GM12878 (cell line): Measurements from ENCODE around the gene LRP1B. TPM values are rescaled to one million over a fixed set of nuclear protein-coding genes. Genes with fewer than 3 reads are reported as not detected.

ENCODE experiments used
- ATAC-seq: fragments of 200-7000 bp; cut with Tn5 transposase; 3 replicates; pipeline ENCODE4 v1.9.1; 2020; ENCODE audit warnings: mild to moderate bottlenecking, moderate library complexity
- BruUV-seq: library from RNA; stranded (reverse); fragments of 400-500 nt; replicated peaks from 2 replicates; lab custom pipeline; 2021; lab: Mats Ljungman, UMichigan
- CTCF ChIA-PET: fragments of 300-600 bp; sonication (Branson Sonifier 250); formaldehyde crosslinking; extraction: SDS; loops from one replicate; lab custom pipeline; 2021; ENCODE audit warnings: inconsistent platforms; lab: Yijun Ruan, JAX
- POLR2A ChIA-PET: fragments of 350-600 bp; formaldehyde crosslinking; extraction: SDS; loops from one replicate; lab custom pipeline; 2021; ENCODE audit warnings: inconsistent platforms; lab: Charles Lee
- RAD21 ChIA-PET: fragments of 300-600 bp; sonication (Branson Sonifier 250); formaldehyde crosslinking; loops from one replicate; lab custom pipeline; 2023; ENCODE audit warnings: antibody characterized with exemption; ENCODE audit not compliant: unreplicated experiment; lab: Charles Lee
- SMC1A ChIA-PET: fragments of 300-600 bp; sonication (Branson Sonifier 250); formaldehyde crosslinking; loops from one replicate; lab custom pipeline; 2023; ENCODE audit not compliant: unreplicated experiment, uncharacterized antibody; lab: Charles Lee
- DNase-seq: peaks from one replicate; pipeline ENCODE4 v3.0.0-alpha.2; 2011; ENCODE audit warnings: low read depth, low spot score
- FAIRE-seq: peaks from 3 replicates; lab custom pipeline; 2011; peaks lifted over from hg19 to GRCh38; lab: Jason Lieb, UNC
- H2AFZ ChIP-seq: 2 replicates; pipeline ENCODE4 v1.6.0; 2011; ENCODE audit warnings: low read depth, low read length, control low read depth; ENCODE audit not compliant: control insufficient read depth
- H3K27ac ChIP-seq: 2 replicates; pipeline ENCODE4 v1.5.1; 2011; ENCODE audit warnings: control low read depth; ENCODE audit not compliant: control insufficient read depth, insufficient read depth
- H3K27me3 ChIP-seq, 2 experiments: replicated peaks in 1 of 2; 2 replicates each; pipeline versions ENCODE4 v1.6.0 to v1.6.1; 2011; ENCODE audit warnings: low read length in 1 of 2; ENCODE audit not compliant: control insufficient read depth in 2 of 2, insufficient read depth in 2 of 2
- H3K36me3 ChIP-seq, 2 experiments: 2 replicates each; pipeline ENCODE4 v1.5.1; 2011; ENCODE audit warnings: low read length in 1 of 2; ENCODE audit not compliant: control insufficient read depth in 2 of 2, insufficient read depth in 2 of 2
- H3K4me1 ChIP-seq: 2 replicates; pipeline ENCODE4 v1.6.1; 2011; ENCODE audit warnings: mild to moderate bottlenecking, low read length, moderate library complexity, mixed read lengths; ENCODE audit not compliant: control insufficient read depth, insufficient read depth
- H3K4me2 ChIP-seq: 2 replicates; pipeline ENCODE4 v1.6.0; 2011; ENCODE audit warnings: control low read depth; ENCODE audit not compliant: control insufficient read depth, insufficient read depth
- H3K4me3 ChIP-seq: fragments of 200-600 bp; sonication (generic); 2 replicates; pipeline ENCODE4 v1.5.1; 2016
- H3K79me2 ChIP-seq: 2 replicates; pipeline ENCODE4 v1.6.0; 2011; ENCODE audit warnings: low read length; ENCODE audit not compliant: control insufficient read depth, insufficient read depth
- H3K9ac ChIP-seq: 2 replicates; pipeline ENCODE4 v1.8.0; 2011; ENCODE audit warnings: low read length, control low read depth, mixed read lengths; ENCODE audit not compliant: control insufficient read depth, insufficient read depth
- H3K9me3 ChIP-seq: replicated peaks from 3 replicates; pipeline ENCODE4 v1.5.1; 2011; ENCODE audit warnings: mild to moderate bottlenecking, low read length; ENCODE audit not compliant: control insufficient read depth, insufficient read depth
- H4K20me1 ChIP-seq: 2 replicates; pipeline ENCODE4 v1.6.0; 2011; ENCODE audit not compliant: control insufficient read depth, insufficient read depth
- CBFB ChIP-seq: IDR thresholded peaks from 2 replicates; pipeline ENCODE4 v1.6.1; 2016; ENCODE audit warnings: antibody characterized with exemption, low read depth
- EP300 ChIP-seq, 2 experiments: fragments of 150-350 bp in 1 of 2; IDR thresholded peaks; 2 replicates each; pipeline ENCODE4 v1.6.1; 2011 to 2012; ENCODE audit warnings: low read depth in 2 of 2, low read length in 2 of 2, borderline replicate concordance in 1 of 2, improper control_type of control experiment in 1 of 2, inconsistent platforms in 1 of 2; ENCODE audit not compliant: control insufficient read depth in 1 of 2
- HDAC2 ChIP-seq: fragments of 200-600 bp; sonication (generic); IDR thresholded peaks from 2 replicates; pipeline ENCODE4 v1.6.1; 2017
- HDGF ChIP-seq: fragments of 450-650 bp; IDR thresholded peaks from 2 replicates; pipeline ENCODE4 v1.6.1; 2016; ENCODE audit warnings: antibody characterized with exemption
- MTA3 ChIP-seq: IDR thresholded peaks from 2 replicates; pipeline ENCODE4 v1.6.1; 2012; ENCODE audit warnings: low read length, inconsistent platforms, borderline replicate concordance
- MXI1 ChIP-seq: fragments of 150-350 bp; IDR thresholded peaks from 2 replicates; pipeline ENCODE4 v1.6.1; 2011; ENCODE audit warnings: low read depth, mild to moderate bottlenecking, inconsistent platforms, low read length, improper control_type of control experiment
- RAD21 ChIP-seq: IDR thresholded peaks from 2 replicates; pipeline ENCODE4 v1.6.1; 2011; ENCODE audit warnings: mild to moderate bottlenecking, low read depth, low read length, moderate library complexity; ENCODE audit not compliant: insufficient read depth
- WGBS: methylation state at CpG from one replicate; pipeline ENCODE4 v1.1.6; 2016; ENCODE audit warnings: low lambda C conversion rate; ENCODE audit not compliant: insufficient replicate concordance, insufficient coverage; ENCODE audit errors: missing lambda C conversion rate; 5-methylcytosine and 5-hydroxymethylcytosine counted together
- in situ Hi-C: fragments of 300-500 bp; cut with MboI; formaldehyde crosslinking; loops from 9 replicates; pipeline ENCODE4 v1.14.3; 2018; ENCODE audit warnings: mixed read lengths
- intact Hi-C: fragments of 100-400 bp; cut with micrococcal nuclease; formaldehyde crosslinking; loops from one replicate; pipeline ENCODE4 v1.14.2; 2022; ENCODE audit not compliant: unreplicated experiment
- polyA plus RNA-seq, 11 experiments: library from polyadenylated mRNA; depleted of rRNA in 4 of 11; unstranded in 6 of 11; stranded (reverse) in 5 of 11; fragments of >200 nt; fragmentation: Nextera tagmentation in 4 of 11; fragmentation: Illumina TruSeq in 1 of 11; extraction: Ambion mirVana in 4 of 11; extraction: Trizol in 1 of 11; gene quantifications; 1 replicate in 1 of 11; 2 replicates in 10 of 11; pipeline versions ENCODE4 v1.2.1 to v1.2.3, GENCODE V29; 2011 to 2016; ENCODE audit warnings: inconsistent platforms in 2 of 11, missing spikeins in 2 of 11, low read depth in 1 of 11
- total RNA-seq, 4 experiments: library from RNA; depleted of rRNA in 3 of 4; stranded (reverse); fragments of >200 nt in 3 of 4; fragmentation: Illumina TruSeq in 1 of 4; extraction: Trizol in 1 of 4; gene quantifications; 2 replicates each; pipeline versions ENCODE4 v1.2.1 to v1.2.3, GENCODE V29; 2013 to 2021
- TF ChIP-seq, protein P1 (sequence below): IDR thresholded peaks from 2 replicates; pipeline ENCODE4 v1.6.1; 2011; ENCODE audit warnings: low read depth, low read length, improper control_type of control experiment, borderline replicate concordance
- TF ChIP-seq, protein P2 (sequence below): fragments of 450-650 bp; IDR thresholded peaks from 2 replicates; pipeline ENCODE4 v1.6.1; 2017; ENCODE audit warnings: mild to moderate bottlenecking
- TF ChIP-seq, protein P3 (sequence below): fragments of 450-650 bp; formaldehyde crosslinking; IDR thresholded peaks from 2 replicates; pipeline ENCODE4 v1.4.0; 2020; ENCODE audit warnings: mild to moderate bottlenecking, moderate library complexity
- TF ChIP-seq, protein P4 (sequence below), 3 experiments: IDR thresholded peaks in 2 of 3; conservative IDR thresholded peaks in 1 of 3; 2 replicates each; pipeline ENCODE4 v1.5.1; 2011; ENCODE audit warnings: low read depth in 3 of 3, low read length in 3 of 3, mild to moderate bottlenecking in 3 of 3, control low read depth in 2 of 3, moderate library complexity in 2 of 3, inconsistent platforms in 1 of 3, mixed read lengths in 1 of 3; ENCODE audit not compliant: control insufficient read depth in 2 of 3, insufficient read depth in 1 of 3; ENCODE audit errors: extremely low read depth in 1 of 3

LRP1B gene
- total and polyA plus RNA-seq, 10 of the 15 experiments (the other 5 are each of a cell fraction or from before 2014, with no cell fraction given) = under 0.01 to 0.06 (median 0.03) TPM; not detected in 5

DNA sequence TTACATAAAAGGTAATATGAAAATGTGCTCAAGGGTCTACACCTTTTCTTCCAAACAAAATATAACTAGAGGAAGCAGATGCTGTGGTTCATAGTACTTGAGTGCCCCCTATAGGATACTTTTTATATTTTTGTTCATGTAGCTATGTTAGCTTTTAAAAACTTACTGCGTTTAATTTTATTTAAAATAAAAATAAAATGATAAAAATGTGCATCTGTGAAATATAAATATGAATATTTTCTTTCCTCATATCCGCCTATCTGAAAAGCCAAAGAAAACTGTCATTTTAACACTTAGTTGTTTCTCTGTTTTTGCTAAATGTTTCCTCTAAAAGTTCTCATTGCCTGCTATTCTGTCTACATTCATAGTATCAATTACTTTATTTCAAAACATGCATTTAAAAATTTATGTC is 9.6 kb upstream of the LRP1B start:
- RAD21 ChIA-PET = interaction anchor here (0.9 to 1.8 kb wide), 3 partner anchors 30 to 1554 kb away, joined by 3 to 4 read pairs (median 4); no protein-coding TSS in a partner anchor
- H3K27me3 ChIP-seq = no peaks in the 10 kb centered on the region
- FAIRE-seq (no peak), ATAC-seq (peak; percentile 47; the same call in 1 of the 3 replicates), DNase-seq (no peak)
- no peak overlapping the region for H3K4me3 ChIP-seq
- H3K79me2 ChIP-seq = no peaks in the 10 kb centered on the region
- CTCF ChIA-PET = interaction anchor here (0.5 to 2.0 kb wide), 14 partner anchors 10 to 229 kb away, joined by 3 to 10 read pairs (median 4); partner anchors contain the start of gene LRP1B
- H3K36me3 ChIP-seq = no peaks in the 10 kb centered on the region
- SMC1A ChIA-PET = interaction anchor here (0.8 to 1.4 kb wide), 3 partner anchors 13 to 241 kb away, joined by 3 to 5 read pairs (median 3); no protein-coding TSS in a partner anchor
- no TSS peak for BruUV-seq
- H4K20me1 ChIP-seq = no peaks in the 10 kb centered on the region
- H3K4me2 ChIP-seq = no peak overlapping the region
- H3K27ac ChIP-seq = no peak overlapping the region
- H2AFZ ChIP-seq = no peak overlapping the region
- in situ Hi-C loops (no loop called here), intact Hi-C loops (no loop called here)
- WGBS = 28% methylated on average over 2 of the region's 2 CpGs
- no peaks in the 10 kb centered on the region for H3K9me3 ChIP-seq
- no peaks in the 10 kb centered on the region for H3K4me1 ChIP-seq
- H3K9ac ChIP-seq = no peak overlapping the region
- POLR2A ChIA-PET = no interaction called here
- TF ChIP-seq CBFB = no peak
- TF ChIP-seq, protein P1, sequence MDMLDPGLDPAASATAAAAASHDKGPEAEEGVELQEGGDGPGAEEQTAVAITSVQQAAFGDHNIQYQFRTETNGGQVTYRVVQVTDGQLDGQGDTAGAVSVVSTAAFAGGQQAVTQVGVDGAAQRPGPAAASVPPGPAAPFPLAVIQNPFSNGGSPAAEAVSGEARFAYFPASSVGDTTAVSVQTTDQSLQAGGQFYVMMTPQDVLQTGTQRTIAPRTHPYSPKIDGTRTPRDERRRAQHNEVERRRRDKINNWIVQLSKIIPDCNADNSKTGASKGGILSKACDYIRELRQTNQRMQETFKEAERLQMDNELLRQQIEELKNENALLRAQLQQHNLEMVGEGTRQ = no peak
- TF ChIP-seq RAD21 = peak; percentile 65
- no peak for TF ChIP-seq MXI1
- TF ChIP-seq, protein P2, sequence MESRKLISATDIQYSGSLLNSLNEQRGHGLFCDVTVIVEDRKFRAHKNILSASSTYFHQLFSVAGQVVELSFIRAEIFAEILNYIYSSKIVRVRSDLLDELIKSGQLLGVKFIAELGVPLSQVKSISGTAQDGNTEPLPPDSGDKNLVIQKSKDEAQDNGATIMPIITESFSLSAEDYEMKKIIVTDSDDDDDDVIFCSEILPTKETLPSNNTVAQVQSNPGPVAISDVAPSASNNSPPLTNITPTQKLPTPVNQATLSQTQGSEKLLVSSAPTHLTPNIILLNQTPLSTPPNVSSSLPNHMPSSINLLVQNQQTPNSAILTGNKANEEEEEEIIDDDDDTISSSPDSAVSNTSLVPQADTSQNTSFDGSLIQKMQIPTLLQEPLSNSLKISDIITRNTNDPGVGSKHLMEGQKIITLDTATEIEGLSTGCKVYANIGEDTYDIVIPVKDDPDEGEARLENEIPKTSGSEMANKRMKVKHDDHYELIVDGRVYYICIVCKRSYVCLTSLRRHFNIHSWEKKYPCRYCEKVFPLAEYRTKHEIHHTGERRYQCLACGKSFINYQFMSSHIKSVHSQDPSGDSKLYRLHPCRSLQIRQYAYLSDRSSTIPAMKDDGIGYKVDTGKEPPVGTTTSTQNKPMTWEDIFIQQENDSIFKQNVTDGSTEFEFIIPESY = no peak
- TF ChIP-seq HDAC2 = no peak
- TF ChIP-seq, protein P3, sequence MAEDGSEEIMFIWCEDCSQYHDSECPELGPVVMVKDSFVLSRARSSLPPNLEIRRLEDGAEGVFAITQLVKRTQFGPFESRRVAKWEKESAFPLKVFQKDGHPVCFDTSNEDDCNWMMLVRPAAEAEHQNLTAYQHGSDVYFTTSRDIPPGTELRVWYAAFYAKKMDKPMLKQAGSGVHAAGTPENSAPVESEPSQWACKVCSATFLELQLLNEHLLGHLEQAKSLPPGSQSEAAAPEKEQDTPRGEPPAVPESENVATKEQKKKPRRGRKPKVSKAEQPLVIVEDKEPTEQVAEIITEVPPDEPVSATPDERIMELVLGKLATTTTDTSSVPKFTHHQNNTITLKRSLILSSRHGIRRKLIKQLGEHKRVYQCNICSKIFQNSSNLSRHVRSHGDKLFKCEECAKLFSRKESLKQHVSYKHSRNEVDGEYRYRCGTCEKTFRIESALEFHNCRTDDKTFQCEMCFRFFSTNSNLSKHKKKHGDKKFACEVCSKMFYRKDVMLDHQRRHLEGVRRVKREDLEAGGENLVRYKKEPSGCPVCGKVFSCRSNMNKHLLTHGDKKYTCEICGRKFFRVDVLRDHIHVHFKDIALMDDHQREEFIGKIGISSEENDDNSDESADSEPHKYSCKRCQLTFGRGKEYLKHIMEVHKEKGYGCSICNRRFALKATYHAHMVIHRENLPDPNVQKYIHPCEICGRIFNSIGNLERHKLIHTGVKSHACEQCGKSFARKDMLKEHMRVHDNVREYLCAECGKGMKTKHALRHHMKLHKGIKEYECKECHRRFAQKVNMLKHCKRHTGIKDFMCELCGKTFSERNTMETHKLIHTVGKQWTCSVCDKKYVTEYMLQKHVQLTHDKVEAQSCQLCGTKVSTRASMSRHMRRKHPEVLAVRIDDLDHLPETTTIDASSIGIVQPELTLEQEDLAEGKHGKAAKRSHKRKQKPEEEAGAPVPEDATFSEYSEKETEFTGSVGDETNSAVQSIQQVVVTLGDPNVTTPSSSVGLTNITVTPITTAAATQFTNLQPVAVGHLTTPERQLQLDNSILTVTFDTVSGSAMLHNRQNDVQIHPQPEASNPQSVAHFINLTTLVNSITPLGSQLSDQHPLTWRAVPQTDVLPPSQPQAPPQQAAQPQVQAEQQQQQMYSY (CRISPR knock-in tag) = no peak
- TF ChIP-seq EP300 (IDR thresholded peaks at IDR 0.05; ENCODE audit: borderline replicate concordance in 1 of 2, control insufficient read depth in 1 of 2, low read depth in 2 of 2, low read length in 2 of 2) = no peak
- no peak for TF ChIP-seq HDGF
- TF ChIP-seq MTA3 = no peak
- TF ChIP-seq, protein P4, sequence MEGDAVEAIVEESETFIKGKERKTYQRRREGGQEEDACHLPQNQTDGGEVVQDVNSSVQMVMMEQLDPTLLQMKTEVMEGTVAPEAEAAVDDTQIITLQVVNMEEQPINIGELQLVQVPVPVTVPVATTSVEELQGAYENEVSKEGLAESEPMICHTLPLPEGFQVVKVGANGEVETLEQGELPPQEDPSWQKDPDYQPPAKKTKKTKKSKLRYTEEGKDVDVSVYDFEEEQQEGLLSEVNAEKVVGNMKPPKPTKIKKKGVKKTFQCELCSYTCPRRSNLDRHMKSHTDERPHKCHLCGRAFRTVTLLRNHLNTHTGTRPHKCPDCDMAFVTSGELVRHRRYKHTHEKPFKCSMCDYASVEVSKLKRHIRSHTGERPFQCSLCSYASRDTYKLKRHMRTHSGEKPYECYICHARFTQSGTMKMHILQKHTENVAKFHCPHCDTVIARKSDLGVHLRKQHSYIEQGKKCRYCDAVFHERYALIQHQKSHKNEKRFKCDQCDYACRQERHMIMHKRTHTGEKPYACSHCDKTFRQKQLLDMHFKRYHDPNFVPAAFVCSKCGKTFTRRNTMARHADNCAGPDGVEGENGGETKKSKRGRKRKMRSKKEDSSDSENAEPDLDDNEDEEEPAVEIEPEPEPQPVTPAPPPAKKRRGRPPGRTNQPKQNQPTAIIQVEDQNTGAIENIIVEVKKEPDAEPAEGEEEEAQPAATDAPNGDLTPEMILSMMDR (IDR thresholded peaks at IDR 0.05 in 2 of 3, conservative IDR thresholded peaks at IDR 0.05 in 1 of 3; ENCODE audit: control insufficient read depth in 2 of 3, extremely low read depth in 1 of 3, insufficient read depth in 1 of 3, low read depth in 3 of 3, low read length in 3 of 3) = peak; percentile 26 to 46 (median 31); a peak in 3 of 6 replicates
